ENCODE data around the gene MKNK2.

MKNK2 gene

DNA sequence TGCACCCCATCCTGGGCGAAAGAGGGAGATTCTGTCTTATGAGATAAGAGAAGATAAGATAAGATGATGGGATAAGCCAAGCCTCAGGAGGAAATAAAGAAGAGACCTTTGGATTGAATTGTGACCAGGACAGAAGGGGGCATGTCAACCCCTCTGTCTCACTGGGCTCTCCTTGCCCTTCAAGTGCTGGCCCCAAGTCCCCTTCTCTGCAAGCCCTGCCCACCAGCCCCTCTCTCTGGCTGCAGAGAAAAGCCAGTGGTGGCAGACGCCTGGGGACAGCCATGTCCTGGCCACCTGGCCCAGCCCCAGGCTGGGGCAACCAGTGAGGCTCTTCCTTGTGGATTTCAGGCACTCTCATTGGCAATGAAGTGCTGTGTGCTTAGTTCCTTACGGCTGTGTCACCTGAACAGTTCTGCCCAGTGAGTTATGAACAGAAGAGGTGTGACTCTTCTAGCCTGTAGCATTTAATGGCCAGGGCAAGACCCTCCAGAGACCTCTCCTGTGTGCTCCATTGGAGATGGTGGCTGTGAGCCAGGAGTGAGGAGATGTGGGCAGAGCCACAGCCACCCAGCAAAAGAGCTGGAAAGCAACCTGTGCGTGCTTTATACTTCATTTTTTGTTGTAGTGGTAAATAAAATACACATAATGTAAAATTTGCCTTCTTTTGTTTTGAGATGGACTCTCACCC, 29.4 kb downstream of the MKNK2 start:
- no peak for DNase-seq

DNA sequence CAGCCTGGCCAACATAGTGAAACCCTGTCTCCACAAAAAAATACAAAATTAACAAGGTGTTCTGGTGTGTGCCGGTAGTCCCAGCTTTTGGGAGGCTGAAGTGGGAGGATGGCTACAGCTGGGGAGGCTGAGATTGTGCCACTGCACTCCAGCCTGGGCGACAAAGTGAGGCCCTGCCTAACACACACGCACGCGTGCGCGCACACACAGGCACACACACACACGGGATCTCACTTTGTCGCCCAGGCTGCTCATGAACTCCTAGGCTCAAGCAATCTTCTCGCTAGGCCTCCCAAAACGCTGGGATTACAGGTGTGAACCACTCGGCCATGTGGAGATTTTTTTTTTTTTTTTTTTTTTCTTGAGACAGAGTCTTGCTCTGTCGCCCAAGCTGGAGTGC, 32.3 kb downstream of the MKNK2 start:
- DNase-seq, result no peak

DNA sequence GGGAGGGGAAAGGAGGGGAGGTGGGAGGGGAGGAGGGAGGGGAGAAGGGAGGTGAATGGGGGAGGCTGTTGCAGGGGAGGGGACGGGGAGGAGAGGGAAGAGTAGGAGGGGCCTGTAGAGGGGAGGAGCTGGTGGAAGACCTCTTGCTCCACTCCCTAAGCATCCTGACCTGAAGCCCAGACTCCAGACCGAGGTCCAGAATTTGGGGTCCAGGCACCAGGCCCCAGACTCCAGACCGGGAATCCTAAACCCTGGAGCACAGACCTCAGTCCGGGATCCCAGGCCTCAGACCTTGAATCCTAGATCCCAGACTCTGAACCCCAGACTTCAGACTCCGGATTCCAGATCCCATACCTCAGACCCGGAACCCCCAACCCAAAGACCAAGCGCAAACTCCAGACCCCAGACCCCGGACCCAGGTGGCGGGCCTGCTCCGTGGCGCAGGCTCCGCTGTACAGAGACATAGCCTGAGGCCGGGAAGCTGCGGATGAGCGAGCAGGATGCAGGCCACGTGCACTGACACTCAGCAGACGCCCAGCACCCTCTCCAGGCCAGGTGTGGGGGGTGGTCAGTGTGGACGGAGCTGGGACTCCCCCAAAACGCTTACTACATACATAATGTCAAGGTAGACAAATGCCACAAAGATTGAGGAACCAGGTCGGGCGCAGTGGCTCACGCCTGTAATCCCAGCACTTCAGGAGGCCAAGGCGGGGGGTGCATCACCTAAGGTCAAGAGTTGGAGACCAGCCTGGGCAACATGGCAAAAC, 34.8 kb downstream of the MKNK2 start:
- peak; percentile 40 for DNase-seq

DNA sequence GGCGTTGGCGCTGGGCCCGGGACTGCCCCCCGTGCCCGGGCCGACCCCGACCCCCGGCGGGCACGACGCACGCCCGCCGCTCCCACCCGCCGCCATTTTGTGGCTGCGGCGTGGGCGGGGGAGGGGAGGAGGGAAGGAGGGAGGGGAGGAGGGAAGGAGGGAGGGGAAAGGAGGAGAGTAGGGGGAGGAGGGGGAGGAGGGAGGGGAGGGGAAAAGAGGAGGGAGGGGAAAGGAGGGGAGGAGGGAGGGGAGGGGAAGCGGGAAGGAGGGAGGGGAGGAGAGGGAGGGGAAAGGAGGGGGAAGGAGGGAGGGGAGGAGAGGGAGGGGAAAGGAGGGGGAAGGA, 35.5 kb downstream of the MKNK2 start, which contains the start of gene BTBD2:
Gene BTBD2, minus strand, starts transcription at position 107 of the 343 bp plus-strand sequence. Its CDS starts 11 bp downstream, at position 96.
- DNase-seq, result peak; percentile 59

DNA sequence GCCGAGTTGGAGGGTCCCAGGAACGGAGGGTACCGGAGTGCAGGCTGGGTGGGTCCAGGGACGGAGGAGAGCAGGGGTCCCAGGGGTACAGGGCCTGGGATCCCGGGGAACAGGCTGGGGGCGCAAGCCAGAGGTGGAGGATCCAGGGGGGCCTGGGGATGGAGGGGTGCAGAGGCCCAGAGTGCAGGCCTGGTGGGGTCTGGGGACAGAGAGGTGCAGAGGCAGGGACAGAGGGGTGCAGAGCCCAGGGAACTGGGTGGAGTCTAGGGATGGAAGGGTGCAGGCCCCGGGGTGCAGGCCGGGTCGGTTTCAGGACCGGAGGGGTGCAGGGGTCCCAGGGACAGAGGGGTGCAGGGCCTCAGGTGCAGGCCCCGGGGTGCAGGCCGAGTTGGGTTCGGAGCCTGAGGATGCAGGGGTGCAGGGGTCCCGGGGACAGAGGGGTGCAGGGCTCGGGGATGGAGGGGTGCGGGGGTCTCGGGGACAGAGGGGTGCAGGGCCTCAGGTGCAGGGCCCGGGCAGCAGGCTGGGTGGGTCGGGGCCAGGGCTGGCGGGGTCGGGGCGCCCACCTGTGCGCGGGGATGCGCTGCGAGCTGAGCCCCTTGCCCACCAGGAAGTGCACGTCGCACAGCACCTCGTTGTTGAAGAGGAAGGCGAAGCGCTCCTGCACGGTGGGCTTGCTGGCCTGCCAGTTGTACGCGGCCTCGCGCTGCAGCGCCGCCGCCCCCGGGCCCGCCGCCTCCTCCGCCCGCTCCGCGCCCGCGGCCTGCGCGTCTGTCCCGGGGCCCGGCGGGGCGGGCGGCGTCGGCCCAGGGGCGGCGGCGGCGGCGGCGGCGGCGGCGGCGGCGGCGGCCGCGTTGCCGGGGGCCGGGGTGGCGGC, 36.1 kb downstream of the MKNK2 start:
- DNase-seq, result no peak

DNA sequence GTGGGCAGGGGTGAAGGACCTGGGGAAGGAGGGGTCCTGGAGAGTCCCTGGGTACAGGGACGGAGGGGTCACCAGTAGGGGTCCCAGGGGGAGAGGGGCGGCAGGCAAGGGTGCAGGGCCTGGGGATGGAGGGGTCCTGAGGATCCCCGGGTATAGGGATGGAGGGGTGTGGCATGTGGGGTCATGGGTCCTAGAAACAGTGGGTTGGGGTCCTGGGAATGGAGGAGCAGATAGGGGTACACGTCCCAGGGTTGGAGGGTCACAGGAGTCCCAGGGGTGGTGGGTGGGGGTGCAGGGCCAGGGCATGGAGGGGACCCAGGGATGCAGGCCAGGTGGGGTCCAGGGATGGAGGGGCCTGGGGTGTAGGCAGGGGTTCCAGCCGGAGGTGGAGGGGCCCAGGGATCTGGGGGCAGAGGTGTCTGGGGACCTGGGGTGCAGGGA, 36.9 kb downstream of the MKNK2 start:
- DNase-seq, result no peak

DNA sequence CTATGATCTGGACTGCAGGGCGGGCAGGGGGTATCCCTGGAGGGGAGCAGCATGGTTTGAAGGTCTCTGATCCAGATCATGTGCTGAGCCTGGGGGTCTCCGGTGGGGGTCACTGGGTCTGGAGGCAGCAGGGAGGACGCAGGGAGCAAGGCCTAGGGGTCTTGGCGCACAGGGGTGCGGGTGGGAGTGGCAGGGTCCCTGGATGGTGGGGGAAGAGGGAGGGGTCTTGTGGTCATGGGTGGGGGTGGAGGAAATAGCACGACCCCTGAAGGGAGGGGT, 37.4 kb downstream of the MKNK2 start:
- no peak for DNase-seq

- DNase-seq, result no peak
Observed at GRCh38 chr19:2012941-2013682, 37.9 kb downstream of the MKNK2 start.

GRCh38 chr19:2011169-2011568, 39.9 kb downstream of the MKNK2 start:
- DNase-seq, result no peak

DNA sequence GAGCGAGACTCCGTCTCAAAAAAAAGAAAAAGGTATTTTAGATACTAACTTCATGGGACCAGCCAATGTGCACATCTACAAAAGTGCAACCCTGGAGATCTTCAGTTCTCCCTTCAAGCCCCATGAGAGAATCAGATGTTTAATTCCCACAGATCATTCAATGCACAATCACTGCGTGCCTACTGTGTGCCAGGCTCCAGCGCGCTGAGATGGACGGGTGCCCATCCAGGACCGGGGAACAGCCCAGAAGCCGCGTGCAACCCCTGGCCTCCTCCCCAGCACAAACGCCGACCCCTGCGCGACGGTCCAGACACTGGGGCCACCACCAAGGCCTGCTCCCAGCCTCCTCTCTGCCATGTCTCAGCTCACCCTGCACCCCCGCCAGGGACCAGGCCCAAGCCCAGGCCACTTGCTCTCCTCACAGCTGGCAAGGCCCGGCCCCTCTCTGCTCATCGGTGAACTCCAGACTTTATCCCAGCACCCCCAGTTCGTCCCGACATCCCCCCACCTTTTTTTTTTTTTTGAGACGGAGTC, 40.8 kb downstream of the MKNK2 start:
- DNase-seq, result no peak

DNA sequence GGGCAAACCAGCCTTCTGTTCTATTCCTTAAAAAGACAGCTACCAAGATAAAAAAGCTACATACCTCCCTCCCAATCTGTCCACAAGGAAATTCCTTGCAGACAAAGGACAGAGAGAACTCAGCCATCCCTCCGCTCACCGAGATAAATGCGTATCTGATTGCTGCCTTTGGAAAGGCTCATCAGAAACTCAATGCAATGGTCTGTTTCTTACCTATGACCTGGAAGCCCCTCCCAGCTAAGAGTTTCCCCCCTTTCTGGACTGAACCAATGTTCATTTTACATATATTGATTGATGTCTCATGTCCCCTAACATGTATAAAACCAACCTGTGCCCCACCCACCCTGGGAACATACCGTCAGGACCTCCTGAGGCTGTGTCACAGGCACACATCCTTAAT, 47.2 kb downstream of the MKNK2 start:
- DNase-seq, result no peak

DNA sequence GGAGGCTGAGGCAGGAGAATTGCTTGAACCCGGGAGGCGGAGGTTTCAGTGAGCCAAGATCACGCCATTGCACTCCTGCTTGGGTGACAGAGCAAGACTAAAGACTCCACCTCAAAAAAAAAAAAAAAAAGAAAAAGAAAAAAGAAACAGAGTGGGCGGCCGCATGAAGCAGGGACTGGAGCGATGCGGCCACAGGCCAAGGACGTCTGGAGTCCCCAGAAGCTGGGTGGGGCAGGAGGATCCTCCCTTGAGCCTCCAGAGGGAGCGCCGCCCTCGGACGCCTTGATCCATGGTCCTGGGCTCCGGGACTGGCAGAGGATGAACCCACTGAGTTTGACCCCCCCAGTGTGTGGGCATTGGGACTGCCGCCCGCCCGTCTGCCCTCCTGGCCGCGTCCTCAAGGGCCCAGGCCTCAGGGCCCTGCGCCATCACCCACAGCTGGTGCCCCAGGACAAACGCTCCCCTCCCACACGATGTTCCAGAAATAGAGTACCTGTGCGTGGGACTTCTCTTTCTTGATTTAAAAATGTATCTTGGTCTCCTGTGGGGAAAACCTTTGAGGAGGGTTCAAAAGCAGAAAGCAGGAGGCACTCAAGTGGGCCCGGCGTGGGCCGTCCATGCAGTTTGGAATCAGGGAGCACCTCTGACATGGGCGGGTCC, 51.1 kb downstream of the MKNK2 start:
- no peak for DNase-seq

DNA sequence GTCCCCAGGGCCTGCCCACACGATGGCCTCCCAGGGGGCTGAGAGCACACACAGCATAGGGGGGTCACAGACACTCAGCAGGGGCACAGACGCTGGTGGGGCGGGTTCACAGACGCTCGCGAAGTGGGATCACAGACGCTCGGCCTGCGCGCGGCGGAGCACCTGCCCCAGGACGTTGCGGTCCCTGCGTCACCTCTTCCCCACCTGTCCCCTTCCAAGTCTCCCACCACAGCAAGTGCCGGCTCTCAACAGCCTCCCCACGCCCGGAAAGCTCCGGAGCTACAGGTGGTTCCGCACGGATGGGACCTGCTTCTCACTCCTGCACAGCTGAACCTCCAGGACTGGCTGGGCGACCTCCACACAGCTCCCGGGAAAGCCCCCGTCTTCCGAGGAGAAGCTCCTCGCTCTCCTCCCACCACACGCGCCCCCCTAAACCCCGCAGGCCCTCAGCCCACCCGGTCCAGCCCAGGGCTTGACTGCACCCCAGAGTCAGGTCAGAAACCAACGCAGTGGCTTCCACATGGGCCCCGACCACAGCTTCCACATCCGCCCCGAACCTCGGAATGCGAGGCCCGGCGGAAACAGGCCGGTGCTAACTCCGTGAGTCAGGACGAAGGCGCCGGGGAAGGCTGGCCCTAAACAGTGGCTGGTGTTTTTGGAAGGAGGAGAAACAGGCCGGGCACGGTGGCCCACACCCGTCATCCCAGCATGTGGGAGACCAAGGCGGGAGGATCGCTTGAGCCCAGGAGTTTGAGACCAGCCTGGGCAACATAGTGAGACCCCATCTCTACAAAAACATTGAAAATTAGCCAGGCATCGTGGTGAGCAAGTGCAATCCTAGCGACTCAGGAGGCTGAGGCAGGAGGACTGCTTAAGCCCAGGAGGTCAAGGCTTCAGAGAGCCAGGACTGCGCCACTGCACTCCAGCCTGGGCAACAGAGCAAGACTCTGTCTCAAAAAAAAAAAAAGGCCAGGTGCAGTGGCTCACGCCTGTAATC, 52.0 kb downstream of the MKNK2 start:
- no peak for DNase-seq

DNA sequence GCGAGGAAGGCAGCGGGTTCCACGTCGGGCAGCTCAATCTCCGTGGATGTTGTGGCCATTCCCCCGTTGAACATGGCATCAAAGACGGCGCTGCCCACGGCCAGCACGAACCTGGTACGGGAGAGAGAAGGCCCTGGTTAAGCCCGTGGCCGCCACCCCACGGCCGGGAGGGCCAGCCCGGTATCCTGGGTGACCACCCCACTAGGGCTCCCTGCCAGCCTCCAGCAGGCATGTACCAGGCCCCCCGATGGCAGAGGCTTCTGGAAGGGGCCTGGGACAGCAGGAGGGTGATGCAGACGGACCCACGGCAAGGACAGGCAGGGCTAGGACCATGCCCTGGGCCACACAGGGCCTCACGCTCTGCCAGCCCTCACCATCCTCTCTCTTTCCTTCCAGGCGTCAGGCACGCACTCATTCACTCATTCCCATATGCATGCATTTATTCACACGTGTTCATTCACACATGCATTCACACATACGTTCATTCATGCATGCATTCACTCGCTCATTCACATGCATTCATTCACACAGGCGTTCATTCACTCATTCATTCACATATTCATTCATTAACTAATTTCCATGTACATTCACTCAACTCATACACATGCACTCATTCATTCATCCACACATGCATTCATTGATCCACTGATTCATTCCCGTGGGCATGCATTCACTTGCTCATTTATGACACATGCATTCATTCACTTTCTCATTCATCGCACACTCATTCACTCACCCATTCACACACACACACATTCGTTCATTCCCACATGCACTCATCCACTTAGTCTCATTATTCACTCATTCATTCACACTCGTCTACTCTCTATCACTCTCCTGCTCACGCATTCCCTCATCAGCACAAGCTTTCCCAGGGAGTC, 53.5 kb downstream of the MKNK2 start:
- no peak for DNase-seq

DNA sequence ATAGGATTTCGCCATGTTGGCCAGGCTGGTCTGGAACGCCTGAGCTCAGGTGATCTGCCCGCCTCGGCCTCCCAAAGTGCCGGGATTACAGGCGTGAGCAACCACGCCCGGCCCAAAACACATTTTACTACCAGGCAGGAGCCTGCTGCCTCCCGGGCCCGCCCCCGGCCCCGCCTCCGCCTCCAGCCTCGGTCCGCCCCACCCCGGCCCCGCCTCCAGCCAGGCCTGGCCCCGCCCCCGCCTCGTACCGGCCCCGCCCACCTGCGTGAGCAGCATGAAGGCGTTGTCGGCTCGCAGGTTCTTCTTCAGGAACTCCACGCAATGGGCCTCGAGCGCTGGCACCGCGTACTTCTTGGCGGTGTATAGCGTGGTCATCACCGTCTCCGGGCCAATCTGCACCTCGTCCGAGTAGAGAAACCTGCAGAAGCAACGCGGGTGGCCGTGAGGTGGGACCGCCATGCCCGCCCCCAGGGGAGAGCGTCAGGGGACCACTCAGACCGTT, 58.2 kb downstream of the MKNK2 start:
- no peak for DNase-seq

DNA sequence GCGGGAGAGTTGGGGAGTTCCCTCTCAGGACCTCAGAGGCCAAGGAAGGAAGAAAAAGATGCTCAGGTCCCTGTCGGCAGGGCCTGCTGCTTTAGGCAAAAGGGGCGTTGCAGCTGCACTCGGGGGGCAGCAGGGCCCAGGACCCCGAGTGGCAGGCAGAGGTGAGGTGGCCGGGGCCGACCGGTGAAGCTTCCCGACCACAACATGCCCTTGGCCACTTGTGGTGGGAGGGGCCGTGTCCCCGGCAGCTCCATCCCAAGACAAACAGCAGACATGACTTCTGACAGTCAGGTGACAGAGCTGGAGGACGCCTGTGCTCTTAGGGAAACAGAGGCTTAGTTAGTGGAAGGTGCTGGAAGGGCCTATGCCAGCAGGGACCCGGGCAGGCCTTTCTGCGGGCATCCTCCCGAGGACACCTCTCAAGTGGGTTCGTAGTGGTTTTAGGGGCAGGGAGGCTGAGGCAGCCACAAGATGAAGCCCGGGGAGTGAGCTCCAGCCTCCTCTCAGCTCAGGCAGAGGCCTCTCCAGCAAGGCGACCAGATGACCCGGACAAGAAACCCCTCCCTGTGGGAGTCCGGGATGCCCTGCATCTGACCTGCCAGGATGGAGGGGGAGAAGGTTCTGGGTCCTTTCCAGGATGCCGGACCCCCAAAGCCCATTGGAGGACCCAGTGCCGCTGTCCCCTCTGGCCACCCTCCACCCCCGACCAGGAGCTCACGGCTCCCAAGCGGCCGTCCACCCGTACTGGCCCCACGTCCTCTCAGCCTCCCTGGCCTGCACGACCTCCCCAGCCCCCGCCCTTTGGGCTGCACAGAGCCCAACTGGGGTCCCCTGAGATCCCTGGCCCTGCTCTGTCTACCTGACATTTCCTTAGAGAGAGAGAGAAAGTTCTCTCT, 59.8 kb downstream of the MKNK2 start:
- no peak for DNase-seq

DNA sequence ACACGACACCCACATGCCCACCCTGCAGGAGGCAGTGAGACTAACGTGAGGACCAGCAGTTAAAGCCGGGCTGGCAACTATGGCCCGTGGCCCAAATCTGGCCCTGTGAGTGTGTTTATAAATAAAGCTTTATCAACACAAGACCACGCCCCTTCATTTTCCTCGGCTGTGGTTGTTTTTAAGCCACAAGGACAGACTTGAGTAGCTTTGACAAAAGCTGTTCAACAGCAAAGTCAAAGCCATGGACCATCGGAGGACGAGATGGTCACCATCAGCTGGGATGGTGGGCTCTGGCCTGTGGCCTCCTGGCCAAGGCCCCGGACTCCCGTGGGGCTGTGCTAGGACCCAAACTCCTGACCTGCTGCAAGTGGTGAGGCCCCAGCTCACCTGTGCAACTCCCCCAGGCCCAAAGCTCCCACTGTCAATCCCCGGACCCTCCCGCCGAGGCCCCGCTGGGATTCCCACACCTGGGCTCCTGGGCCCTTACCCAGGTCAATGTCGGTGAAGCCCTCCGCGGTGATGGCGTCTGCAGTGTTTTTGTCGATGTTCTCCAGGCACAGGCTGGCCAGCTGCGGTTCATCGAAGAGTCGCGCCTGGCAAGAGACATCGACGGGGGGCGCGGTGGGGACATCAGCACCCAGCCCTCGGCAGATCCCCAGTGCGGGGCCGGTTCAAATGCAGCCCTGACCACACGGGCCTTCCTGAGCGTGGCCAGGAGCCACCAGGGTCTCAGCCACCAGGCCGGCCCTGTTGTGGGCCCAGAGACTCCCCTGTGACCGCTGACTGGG, 60.6 kb downstream of the MKNK2 start:
- DNase-seq, result no peak

All from activated T-cell treated with anti-CD3 and anti-CD28 coated beads for 4 hours (primary cell).